Measurements from ENCODE around the gene VANGL2. TPM values are rescaled to one million over a fixed set of nuclear protein-coding genes. Genes with fewer than 3 reads are reported as not detected.

The VANGL2 gene
- total RNA-seq, 4 donors from 2014 or later: 0.84 to 2.0 (median 1.4) TPM

- no peaks in the 10 kb centered on the region for H3K9me3 ChIP-seq
- H3K4me1 ChIP-seq: no peaks in the 10 kb centered on the region
- WGBS, 2 donors: 75 to 84% methylated on average over 2 of the region's 2 CpGs
- H3K27me3 ChIP-seq: no peaks in the 10 kb centered on the region
- H3K36me3 ChIP-seq: no peaks in the 10 kb centered on the region
- TF ChIP-seq POLR2A (IDR thresholded peaks at IDR 0.05) (no peak), EP300 (IDR thresholded peaks at IDR 0.05) (no peak), CTCF (IDR thresholded peaks at IDR 0.05) (no peak)
- H3K27ac ChIP-seq: no peak overlapping the region
- no peak overlapping the region for H3K4me3 ChIP-seq
- no peak for DNase-seq (ENCODE audit: low spot score in 2 of 2)
These were observed 59.3 kb downstream of the VANGL2 start for GRCh38 chr1:160459687-160460086.

- no peak overlapping the region for H3K27ac ChIP-seq
- no peaks in the 10 kb centered on the region for H3K36me3 ChIP-seq
- no peaks in the 10 kb centered on the region for H3K4me1 ChIP-seq
- DNase-seq (ENCODE audit: low spot score in 2 of 2): no peak
- H3K9me3 ChIP-seq: no peaks in the 10 kb centered on the region
- 71 to 75% methylated on average over 5 of the region's 5 CpGs for WGBS, 2 donors
- H3K27me3 ChIP-seq: no peaks in the 10 kb centered on the region
- H3K4me3 ChIP-seq: no peak overlapping the region
- TF ChIP-seq CTCF (IDR thresholded peaks at IDR 0.05) (no peak), POLR2A (IDR thresholded peaks at IDR 0.05) (no peak), EP300 (IDR thresholded peaks at IDR 0.05) (no peak)
These were observed 59.9 kb downstream of the VANGL2 start for GRCh38 chr1:160460214-160460642.

GRCh38 chr1:160460683-160461287, 60.4 kb downstream of the VANGL2 start:
- 40 to 41% methylated on average over 4 of the region's 4 CpGs for WGBS, 2 donors
- no peaks in the 10 kb centered on the region for H3K36me3 ChIP-seq
- H3K4me1 ChIP-seq: no peaks in the 10 kb centered on the region
- no peaks in the 10 kb centered on the region for H3K27me3 ChIP-seq
- TF ChIP-seq CTCF (IDR thresholded peaks at IDR 0.05) (no peak), EP300 (IDR thresholded peaks at IDR 0.05) (no peak), POLR2A (IDR thresholded peaks at IDR 0.05) (no peak)
- no peak overlapping the region for H3K27ac ChIP-seq
- no peak for DNase-seq (ENCODE audit: low spot score in 2 of 2)
- H3K4me3 ChIP-seq: no peak overlapping the region
- no peaks in the 10 kb centered on the region for H3K9me3 ChIP-seq

GRCh38 chr1:160465123-160465522, 64.8 kb downstream of the VANGL2 start:
- Histone ChIP-seq H3K27me3 (no peaks in the 10 kb centered on the region), H3K4me3 (no peak overlapping the region), H3K4me1 (no peaks in the 10 kb centered on the region), H3K36me3 (no peaks in the 10 kb centered on the region), H3K27ac (no peak overlapping the region), H3K9me3 (no peaks in the 10 kb centered on the region)
- TF ChIP-seq POLR2A (IDR thresholded peaks at IDR 0.05) (no peak), CTCF (IDR thresholded peaks at IDR 0.05) (no peak), EP300 (IDR thresholded peaks at IDR 0.05) (no peak)
- no peak for DNase-seq (ENCODE audit: low spot score in 2 of 2)
- 92 to 95% methylated on average over 6 of the region's 6 CpGs for WGBS, 2 donors

- no peak overlapping the region for H3K4me3 ChIP-seq
- no peaks in the 10 kb centered on the region for H3K27me3 ChIP-seq
- 77 to 90% methylated on average over 2 of the region's 2 CpGs for WGBS, 2 donors
- TF ChIP-seq POLR2A (IDR thresholded peaks at IDR 0.05): no peak
- no peak for TF ChIP-seq EP300 (IDR thresholded peaks at IDR 0.05)
- TF ChIP-seq CTCF (IDR thresholded peaks at IDR 0.05): no peak
- DNase-seq (ENCODE audit: low spot score in 2 of 2): no peak
- H3K27ac ChIP-seq: no peak overlapping the region
- H3K9me3 ChIP-seq: no peaks in the 10 kb centered on the region
- no peaks in the 10 kb centered on the region for H3K36me3 ChIP-seq
- no peaks in the 10 kb centered on the region for H3K4me1 ChIP-seq
These were observed 66.6 kb downstream of the VANGL2 start for GRCh38 chr1:160466961-160467360.
